H1 (cell line): ENCODE results near the gene MRPS5. TPM values are rescaled to one million over a fixed set of nuclear protein-coding genes. Genes with fewer than 3 reads are reported as not detected.

Experiments used
- CTCF ChIA-PET: fragments of 300-600 bp; sonication (Branson Sonifier 250); formaldehyde crosslinking; loops from one replicate; lab custom pipeline; 2021; ENCODE audit not compliant: partially characterized antibody; lab: Charles Lee
- POLR2A ChIA-PET: fragments of 300-600 bp; sonication (Branson Sonifier 250); formaldehyde crosslinking; loops from one replicate; lab custom pipeline; 2021; ENCODE audit warnings: inconsistent platforms; ENCODE audit not compliant: partially characterized antibody; lab: Charles Lee
- DNase-seq, 2 experiments: peaks; one replicate each; pipeline versions ENCODE4 v3.0.0 to v3.0.0-alpha.2; 2010 to 2022; ENCODE audit warnings: low spot score in 2 of 2, low read depth in 1 of 2, mixed read lengths in 1 of 2
- FAIRE-seq: peaks from 2 replicates; lab custom pipeline; 2011; peaks lifted over from hg19 to GRCh38; lab: Jason Lieb, UNC
- H2AFZ ChIP-seq: 2 replicates; pipeline ENCODE4 v1.8.1; 2012; ENCODE audit warnings: low read length, inconsistent platforms
- H2AK5ac ChIP-seq: 2 replicates; pipeline ENCODE4 v1.6.1; 2013; ENCODE audit warnings: low read depth, low read length
- H2BK120ac ChIP-seq: replicated peaks from 2 replicates; pipeline ENCODE3; 2013; ENCODE audit warnings: low read depth, low read length, inconsistent platforms
- H2BK12ac ChIP-seq: 2 replicates; pipeline ENCODE4 v1.6.1; 2013; ENCODE audit warnings: low read depth, low read length
- H2BK15ac ChIP-seq: 2 replicates; pipeline ENCODE4 v1.6.1; 2013; ENCODE audit warnings: low read length
- H2BK20ac ChIP-seq: 2 replicates; pipeline ENCODE4 v1.6.1; 2013; ENCODE audit warnings: low read length
- H2BK5ac ChIP-seq: 2 replicates; pipeline ENCODE4 v1.6.1; 2013; ENCODE audit warnings: low read depth, low read length
- H3K14ac ChIP-seq: 2 replicates; pipeline ENCODE4 v1.6.1; 2013; ENCODE audit warnings: inconsistent platforms; ENCODE audit not compliant: insufficient read length
- H3K18ac ChIP-seq: 2 replicates; pipeline ENCODE4 v1.6.1; 2013; ENCODE audit warnings: low read length; ENCODE audit errors: extremely low read depth
- H3K23ac ChIP-seq: 2 replicates; pipeline ENCODE4 v1.6.1; 2013; ENCODE audit warnings: inconsistent platforms; ENCODE audit not compliant: insufficient read length
- H3K23me2 ChIP-seq: 2 replicates; pipeline ENCODE4 v1.6.1; 2013; ENCODE audit warnings: low read depth, low read length
- H3K27ac ChIP-seq: 2 replicates; pipeline ENCODE4 v1.6.1; 2011; ENCODE audit warnings: low read depth, low read length, inconsistent platforms
- H3K27me3 ChIP-seq, 4 experiments: replicated peaks in 1 of 4; 1 replicate in 1 of 4; 2 replicates in 3 of 4; pipeline versions ENCODE4 v1.6.1 to v1.8.1; 2011 to 2013; ENCODE audit warnings: low read length in 3 of 4, mild to moderate bottlenecking in 3 of 4, inconsistent platforms in 2 of 4, mixed read lengths in 2 of 4, moderate library complexity in 1 of 4; ENCODE audit not compliant: control insufficient read depth in 3 of 4, insufficient read depth in 3 of 4; ENCODE audit errors: extremely low read depth in 1 of 4
- H3K36me3 ChIP-seq, 4 experiments: 2 replicates each; pipeline versions ENCODE4 v1.6.1 to v1.8.1; 2011 to 2013; ENCODE audit warnings: mild to moderate bottlenecking in 4 of 4, low read length in 3 of 4, moderate library complexity in 2 of 4, control low read depth in 1 of 4, inconsistent platforms in 1 of 4; ENCODE audit not compliant: insufficient read depth in 4 of 4, control insufficient read depth in 2 of 4
- H3K4ac ChIP-seq: replicated peaks from 2 replicates; pipeline ENCODE3; 2013; ENCODE audit warnings: low read length, low read depth, mixed read lengths, inconsistent platforms; ENCODE audit not compliant: insufficient read length
- H3K4me1 ChIP-seq, 4 experiments: replicated peaks in 1 of 4; 1 replicate in 1 of 4; 2 replicates in 3 of 4; pipeline versions ENCODE4 v1.6.1 to v1.8.1; 2011 to 2013; ENCODE audit warnings: low read length in 3 of 4, inconsistent platforms in 2 of 4, mixed read lengths in 1 of 4; ENCODE audit not compliant: insufficient read depth in 4 of 4, control insufficient read depth in 3 of 4
- H3K4me2 ChIP-seq, 2 experiments: 2 replicates each; pipeline versions ENCODE4 v1.6.1 to v1.8.1; 2011 to 2013; ENCODE audit warnings: low read depth in 2 of 2, low read length in 2 of 2, control low read depth in 1 of 2, inconsistent platforms in 1 of 2, mild to moderate bottlenecking in 1 of 2; ENCODE audit not compliant: insufficient read depth in 1 of 2
- H3K4me3 ChIP-seq, 4 experiments: fragments of 200-600, 300-600 bp in 1 of 4; sonication (generic), shearing (Covaris generic), sonication (Bioruptor Twin) in 1 of 4; 2 replicates each; pipeline versions ENCODE4 v1.5.1 to v1.8.1; 2011 to 2016; ENCODE audit warnings: low read length in 4 of 4, low read depth in 3 of 4, control low read depth in 2 of 4, inconsistent platforms in 2 of 4, mild to moderate bottlenecking in 2 of 4, mixed read lengths in 1 of 4, moderate library complexity in 1 of 4; ENCODE audit not compliant: insufficient read depth in 2 of 4; ENCODE audit errors: extremely low read depth in 1 of 4
- H3K56ac ChIP-seq: replicated peaks from 2 replicates; pipeline ENCODE3; 2013; ENCODE audit warnings: low read depth, mild to moderate bottlenecking, mixed read lengths, low read length, inconsistent platforms; ENCODE audit not compliant: insufficient read length
- H3K79me1 ChIP-seq: 2 replicates; pipeline ENCODE4 v1.6.1; 2013; ENCODE audit warnings: low read depth, low read length, control low read depth
- H3K79me2 ChIP-seq, 2 experiments: 2 replicates each; pipeline versions ENCODE4 v1.6.1 to v1.8.1; 2012 to 2013; ENCODE audit warnings: low read length in 2 of 2, mild to moderate bottlenecking in 2 of 2, inconsistent platforms in 1 of 2; ENCODE audit not compliant: insufficient read depth in 2 of 2, control insufficient read depth in 1 of 2
- H3K9ac ChIP-seq, 4 experiments: replicated peaks in 1 of 4; 1 replicate in 1 of 4; 2 replicates in 3 of 4; pipeline versions ENCODE4 v1.6.1 to v1.8.1; 2011 to 2013; ENCODE audit warnings: low read depth in 3 of 4, low read length in 3 of 4, control low read depth in 2 of 4, mild to moderate bottlenecking in 2 of 4, moderate library complexity in 2 of 4, inconsistent platforms in 1 of 4; ENCODE audit errors: extremely low read depth in 1 of 4
- H3K9me3 ChIP-seq, 2 experiments: 2 replicates each; pipeline versions ENCODE4 v1.6.1 to v1.8.1; 2012 to 2013; ENCODE audit warnings: mild to moderate bottlenecking in 2 of 2, moderate library complexity in 2 of 2, control low read depth in 1 of 2, inconsistent platforms in 1 of 2, low read depth in 1 of 2, low read length in 1 of 2, mixed read lengths in 1 of 2; ENCODE audit not compliant: insufficient read depth in 2 of 2
- H4K20me1 ChIP-seq, 2 experiments: replicated peaks in 1 of 2; 2 replicates each; pipeline versions ENCODE3 to v1.8.1; 2011 to 2013; ENCODE audit warnings: inconsistent platforms in 2 of 2, low read length in 2 of 2, mild to moderate bottlenecking in 1 of 2; ENCODE audit not compliant: insufficient read depth in 2 of 2, control insufficient read depth in 1 of 2
- H4K5ac ChIP-seq: 2 replicates; pipeline ENCODE4 v1.6.1; 2013; ENCODE audit warnings: low read length, low read depth, mixed read lengths, inconsistent platforms; ENCODE audit not compliant: insufficient read length
- H4K8ac ChIP-seq: 2 replicates; pipeline ENCODE4 v1.8.0; 2013; ENCODE audit warnings: mild to moderate bottlenecking, moderate library complexity, low read length, inconsistent platforms; ENCODE audit not compliant: insufficient read depth; ENCODE audit errors: extremely low read depth
- H4K91ac ChIP-seq: replicated peaks from 2 replicates; pipeline ENCODE3; 2013; ENCODE audit warnings: low read length, mixed read lengths, inconsistent platforms; ENCODE audit not compliant: insufficient read length
- TEAD4 ChIP-seq: IDR thresholded peaks from 2 replicates; pipeline ENCODE4 v1.6.1; 2012; ENCODE audit warnings: low read depth, low read length, inconsistent platforms, mixed read lengths
- WGBS, 2 experiments: shearing (Covaris generic) in 1 of 2; methylation state at CpG; one replicate each; pipeline versions ENCODE4 v1.1.6 to v1.1.7; 2013 to 2015; ENCODE audit warnings: low lambda C conversion rate in 2 of 2, mixed read lengths in 2 of 2, inconsistent platforms in 1 of 2, low coverage in 1 of 2, missing lambda C conversion rate in 1 of 2; ENCODE audit not compliant: insufficient replicate concordance in 2 of 2, insufficient coverage in 1 of 2, insufficient read length in 1 of 2; ENCODE audit errors: extremely low coverage in 1 of 2, missing lambda C conversion rate in 1 of 2; 5-methylcytosine and 5-hydroxymethylcytosine counted together
- polyA plus RNA-seq, 7 experiments: library from polyadenylated mRNA; depleted of rRNA in 3 of 7; stranded (reverse) in 5 of 7; unstranded in 2 of 7; fragments of >200 nt in 5 of 7; fragments of 200-250 nt in 2 of 7; gene quantifications; 1 replicate in 5 of 7; 2 replicates in 1 of 7; 4 replicates in 1 of 7; pipeline versions ENCODE4 v1.2.1 to v1.2.3, GENCODE V29; 2011 to 2013; ENCODE audit warnings: missing spikeins in 2 of 7, mixed read lengths in 2 of 7
- total RNA-seq: library from RNA; stranded (reverse); fragmentation: NEBNext Ultra II Directional; extraction: Animal tissue kit (Norgen Biotek cat#: 25700); gene quantifications from 2 replicates; pipeline ENCODE4 v1.2.1, GENCODE V29; 2021

Gene MRPS5
- total and polyA plus RNA-seq, 2 of the 8 experiments (the other 6 are each of a cell fraction or from before 2014, with no cell fraction given), result 36.7 to 53.0 TPM

GRCh38 chr2:95143838-95144237 lies 22.2 kb upstream of the MRPS5 start:
- Histone ChIP-seq H3K23me2 (no peaks in the 10 kb centered on the region), H2AK5ac (no peak overlapping the region), H3K4ac (no peak overlapping the region), H2BK15ac (no peak overlapping the region), H3K36me3 (peaks cover 0 to 21% (median 4%) of the 10 kb centered on the region in 4 experiments; a peak in 5 of 8 replicates), H4K20me1 (no peaks in the 10 kb centered on the region), H3K14ac (no peak overlapping the region), H4K91ac (no peak overlapping the region), H3K79me2 (no peaks in the 10 kb centered on the region), H3K9ac (no peak overlapping the region), H2BK5ac (no peak overlapping the region), H3K23ac (no peak overlapping the region), H3K9me3 (peaks cover 61 to 83% of the 10 kb centered on the region in 2 experiments), H2BK120ac (no peak overlapping the region), H3K27me3 (peaks cover 0 to 1% (median 0%) of the 10 kb centered on the region in 4 experiments; a peak in 1 of 7 replicates), H3K18ac (no peak overlapping the region), H3K4me3 (no peak overlapping the region), H4K8ac (no peak overlapping the region), H3K4me2 (no peak overlapping the region), H3K56ac (no peak overlapping the region), H2BK12ac (no peak overlapping the region), H4K5ac (no peak overlapping the region), H3K4me1 (no peaks in the 10 kb centered on the region), H2AFZ (no peak overlapping the region), H3K79me1 (no peaks in the 10 kb centered on the region), H2BK20ac (no peak overlapping the region), H3K27ac (no peak overlapping the region)
- ChIA-PET POLR2A (no interaction called here), CTCF (interaction anchor here (0.8 kb wide), 1 partner anchor 29 kb away, joined by 3 read pairs; no protein-coding TSS in a partner anchor)
- FAIRE-seq, result no peak
- 84% methylated on average over 2 of the region's 2 CpGs; no CpG with 5 or more reads in 1 of the 2 experiments for WGBS, 2 experiments
- TF ChIP-seq TEAD4, result no peak
- no peak for DNase-seq
